Left renal cortex interstitium (tissue), 4 donors: ENCODE results near the gene NAMPT. TPM values are rescaled to one million over a fixed set of nuclear protein-coding genes. Genes with fewer than 3 reads are reported as not detected.

Experiments
- polyA plus RNA-seq, 4 donors: library from polyadenylated mRNA; unstranded; fragments of 120-200 nt; gene quantifications; one replicate each; pipeline ENCODE4 v1.2.1, GENCODE V29; 2013; ENCODE audit not compliant: insufficient read length in 4 of 4

The NAMPT gene
- polyA plus RNA-seq, 4 donors: 34.6 to 45.0 (median 41.4) TPM

Other genes starting within 250 kb of the NAMPT start
- 100 to 1,000 TPM; 110 to 156 (median 132) TPM for gene SYPL1, start 172.7 kb downstream of the NAMPT start, polyA plus RNA-seq